H1 (cell line): Measurements from ENCODE around the gene UBAP2. TPM values are rescaled to one million over a fixed set of nuclear protein-coding genes. Genes with fewer than 3 reads are reported as not detected.

Experiments used
- CTCF ChIA-PET: fragments of 300-600 bp; sonication (Branson Sonifier 250); formaldehyde crosslinking; loops from one replicate; lab custom pipeline; 2021; ENCODE audit not compliant: partially characterized antibody; lab: Charles Lee
- POLR2A ChIA-PET: fragments of 300-600 bp; sonication (Branson Sonifier 250); formaldehyde crosslinking; loops from one replicate; lab custom pipeline; 2021; ENCODE audit warnings: inconsistent platforms; ENCODE audit not compliant: partially characterized antibody; lab: Charles Lee
- DNase-seq, 2 experiments: peaks; one replicate each; pipeline versions ENCODE4 v3.0.0 to v3.0.0-alpha.2; 2010 to 2022; ENCODE audit warnings: low spot score in 2 of 2, low read depth in 1 of 2, mixed read lengths in 1 of 2
- FAIRE-seq: peaks from 2 replicates; lab custom pipeline; 2011; peaks lifted over from hg19 to GRCh38; lab: Jason Lieb, UNC
- H2AFZ ChIP-seq: 2 replicates; pipeline ENCODE4 v1.8.1; 2012; ENCODE audit warnings: low read length, inconsistent platforms
- H2AK5ac ChIP-seq: 2 replicates; pipeline ENCODE4 v1.6.1; 2013; ENCODE audit warnings: low read depth, low read length
- H2BK120ac ChIP-seq: replicated peaks from 2 replicates; pipeline ENCODE3; 2013; ENCODE audit warnings: low read depth, low read length, inconsistent platforms
- H2BK12ac ChIP-seq: 2 replicates; pipeline ENCODE4 v1.6.1; 2013; ENCODE audit warnings: low read depth, low read length
- H2BK15ac ChIP-seq: 2 replicates; pipeline ENCODE4 v1.6.1; 2013; ENCODE audit warnings: low read length
- H2BK20ac ChIP-seq: 2 replicates; pipeline ENCODE4 v1.6.1; 2013; ENCODE audit warnings: low read length
- H2BK5ac ChIP-seq: 2 replicates; pipeline ENCODE4 v1.6.1; 2013; ENCODE audit warnings: low read depth, low read length
- H3K14ac ChIP-seq: 2 replicates; pipeline ENCODE4 v1.6.1; 2013; ENCODE audit warnings: inconsistent platforms; ENCODE audit not compliant: insufficient read length
- H3K18ac ChIP-seq: 2 replicates; pipeline ENCODE4 v1.6.1; 2013; ENCODE audit warnings: low read length; ENCODE audit errors: extremely low read depth
- H3K23ac ChIP-seq: 2 replicates; pipeline ENCODE4 v1.6.1; 2013; ENCODE audit warnings: inconsistent platforms; ENCODE audit not compliant: insufficient read length
- H3K23me2 ChIP-seq: 2 replicates; pipeline ENCODE4 v1.6.1; 2013; ENCODE audit warnings: low read depth, low read length
- H3K27ac ChIP-seq: 2 replicates; pipeline ENCODE4 v1.6.1; 2011; ENCODE audit warnings: low read depth, low read length, inconsistent platforms
- H3K27me3 ChIP-seq, 4 experiments: replicated peaks in 1 of 4; 1 replicate in 1 of 4; 2 replicates in 3 of 4; pipeline versions ENCODE4 v1.6.1 to v1.8.1; 2011 to 2013; ENCODE audit warnings: low read length in 3 of 4, mild to moderate bottlenecking in 3 of 4, inconsistent platforms in 2 of 4, mixed read lengths in 2 of 4, moderate library complexity in 1 of 4; ENCODE audit not compliant: control insufficient read depth in 3 of 4, insufficient read depth in 3 of 4; ENCODE audit errors: extremely low read depth in 1 of 4
- H3K36me3 ChIP-seq, 4 experiments: 2 replicates each; pipeline versions ENCODE4 v1.6.1 to v1.8.1; 2011 to 2013; ENCODE audit warnings: mild to moderate bottlenecking in 4 of 4, low read length in 3 of 4, moderate library complexity in 2 of 4, control low read depth in 1 of 4, inconsistent platforms in 1 of 4; ENCODE audit not compliant: insufficient read depth in 4 of 4, control insufficient read depth in 2 of 4
- H3K4ac ChIP-seq: replicated peaks from 2 replicates; pipeline ENCODE3; 2013; ENCODE audit warnings: low read length, low read depth, mixed read lengths, inconsistent platforms; ENCODE audit not compliant: insufficient read length
- H3K4me1 ChIP-seq, 4 experiments: replicated peaks in 1 of 4; 1 replicate in 1 of 4; 2 replicates in 3 of 4; pipeline versions ENCODE4 v1.6.1 to v1.8.1; 2011 to 2013; ENCODE audit warnings: low read length in 3 of 4, inconsistent platforms in 2 of 4, mixed read lengths in 1 of 4; ENCODE audit not compliant: insufficient read depth in 4 of 4, control insufficient read depth in 3 of 4
- H3K4me2 ChIP-seq, 2 experiments: 2 replicates each; pipeline versions ENCODE4 v1.6.1 to v1.8.1; 2011 to 2013; ENCODE audit warnings: low read depth in 2 of 2, low read length in 2 of 2, control low read depth in 1 of 2, inconsistent platforms in 1 of 2, mild to moderate bottlenecking in 1 of 2; ENCODE audit not compliant: insufficient read depth in 1 of 2
- H3K4me3 ChIP-seq, 4 experiments: fragments of 200-600, 300-600 bp in 1 of 4; sonication (generic), shearing (Covaris generic), sonication (Bioruptor Twin) in 1 of 4; 2 replicates each; pipeline versions ENCODE4 v1.5.1 to v1.8.1; 2011 to 2016; ENCODE audit warnings: low read length in 4 of 4, low read depth in 3 of 4, control low read depth in 2 of 4, inconsistent platforms in 2 of 4, mild to moderate bottlenecking in 2 of 4, mixed read lengths in 1 of 4, moderate library complexity in 1 of 4; ENCODE audit not compliant: insufficient read depth in 2 of 4; ENCODE audit errors: extremely low read depth in 1 of 4
- H3K56ac ChIP-seq: replicated peaks from 2 replicates; pipeline ENCODE3; 2013; ENCODE audit warnings: low read depth, mild to moderate bottlenecking, mixed read lengths, low read length, inconsistent platforms; ENCODE audit not compliant: insufficient read length
- H3K79me1 ChIP-seq: 2 replicates; pipeline ENCODE4 v1.6.1; 2013; ENCODE audit warnings: low read depth, low read length, control low read depth
- H3K79me2 ChIP-seq, 2 experiments: 2 replicates each; pipeline versions ENCODE4 v1.6.1 to v1.8.1; 2012 to 2013; ENCODE audit warnings: low read length in 2 of 2, mild to moderate bottlenecking in 2 of 2, inconsistent platforms in 1 of 2; ENCODE audit not compliant: insufficient read depth in 2 of 2, control insufficient read depth in 1 of 2
- H3K9ac ChIP-seq, 4 experiments: replicated peaks in 1 of 4; 1 replicate in 1 of 4; 2 replicates in 3 of 4; pipeline versions ENCODE4 v1.6.1 to v1.8.1; 2011 to 2013; ENCODE audit warnings: low read depth in 3 of 4, low read length in 3 of 4, control low read depth in 2 of 4, mild to moderate bottlenecking in 2 of 4, moderate library complexity in 2 of 4, inconsistent platforms in 1 of 4; ENCODE audit errors: extremely low read depth in 1 of 4
- H3K9me3 ChIP-seq, 2 experiments: 2 replicates each; pipeline versions ENCODE4 v1.6.1 to v1.8.1; 2012 to 2013; ENCODE audit warnings: mild to moderate bottlenecking in 2 of 2, moderate library complexity in 2 of 2, control low read depth in 1 of 2, inconsistent platforms in 1 of 2, low read depth in 1 of 2, low read length in 1 of 2, mixed read lengths in 1 of 2; ENCODE audit not compliant: insufficient read depth in 2 of 2
- H4K20me1 ChIP-seq, 2 experiments: replicated peaks in 1 of 2; 2 replicates each; pipeline versions ENCODE3 to v1.8.1; 2011 to 2013; ENCODE audit warnings: inconsistent platforms in 2 of 2, low read length in 2 of 2, mild to moderate bottlenecking in 1 of 2; ENCODE audit not compliant: insufficient read depth in 2 of 2, control insufficient read depth in 1 of 2
- H4K5ac ChIP-seq: 2 replicates; pipeline ENCODE4 v1.6.1; 2013; ENCODE audit warnings: low read length, low read depth, mixed read lengths, inconsistent platforms; ENCODE audit not compliant: insufficient read length
- H4K8ac ChIP-seq: 2 replicates; pipeline ENCODE4 v1.8.0; 2013; ENCODE audit warnings: mild to moderate bottlenecking, moderate library complexity, low read length, inconsistent platforms; ENCODE audit not compliant: insufficient read depth; ENCODE audit errors: extremely low read depth
- H4K91ac ChIP-seq: replicated peaks from 2 replicates; pipeline ENCODE3; 2013; ENCODE audit warnings: low read length, mixed read lengths, inconsistent platforms; ENCODE audit not compliant: insufficient read length
- ASH2L ChIP-seq: fragments of 200-600, 300-600 bp; sonication (generic); IDR thresholded peaks from one replicate; pipeline ENCODE4 v1.7.1; 2017; ENCODE audit warnings: low read length
- MAX ChIP-seq: IDR thresholded peaks from 2 replicates; pipeline ENCODE4 v1.6.1; 2012; ENCODE audit warnings: inconsistent platforms
- NANOG ChIP-seq: IDR thresholded peaks from 2 replicates; pipeline ENCODE4 v1.6.1; 2011; ENCODE audit warnings: low read length, low read depth, mild to moderate bottlenecking, inconsistent platforms; ENCODE audit not compliant: insufficient read depth, poor library complexity, severe bottlenecking
- RBBP5 ChIP-seq: IDR thresholded peaks from 2 replicates; pipeline ENCODE4 v1.7.1; 2012; ENCODE audit warnings: low read depth, mild to moderate bottlenecking, inconsistent platforms, low read length, moderate library complexity, borderline replicate concordance
- SAP30 ChIP-seq: fragments of 300-600 bp; sonication (generic); IDR thresholded peaks from 2 replicates; pipeline ENCODE4 v1.7.1; 2012; ENCODE audit warnings: low read length, moderate library complexity, mild to moderate bottlenecking, inconsistent platforms; ENCODE audit not compliant: insufficient read depth, insufficient replicate concordance
- WGBS, 2 experiments: shearing (Covaris generic) in 1 of 2; methylation state at CpG; one replicate each; pipeline versions ENCODE4 v1.1.6 to v1.1.7; 2013 to 2015; ENCODE audit warnings: low lambda C conversion rate in 2 of 2, mixed read lengths in 2 of 2, inconsistent platforms in 1 of 2, low coverage in 1 of 2, missing lambda C conversion rate in 1 of 2; ENCODE audit not compliant: insufficient replicate concordance in 2 of 2, insufficient coverage in 1 of 2, insufficient read length in 1 of 2; ENCODE audit errors: extremely low coverage in 1 of 2, missing lambda C conversion rate in 1 of 2; 5-methylcytosine and 5-hydroxymethylcytosine counted together
- polyA plus RNA-seq, 7 experiments: library from polyadenylated mRNA; depleted of rRNA in 3 of 7; stranded (reverse) in 5 of 7; unstranded in 2 of 7; fragments of >200 nt in 5 of 7; fragments of 200-250 nt in 2 of 7; gene quantifications; 1 replicate in 5 of 7; 2 replicates in 1 of 7; 4 replicates in 1 of 7; pipeline versions ENCODE4 v1.2.1 to v1.2.3, GENCODE V29; 2011 to 2013; ENCODE audit warnings: missing spikeins in 2 of 7, mixed read lengths in 2 of 7
- total RNA-seq: library from RNA; stranded (reverse); fragmentation: NEBNext Ultra II Directional; extraction: Animal tissue kit (Norgen Biotek cat#: 25700); gene quantifications from 2 replicates; pipeline ENCODE4 v1.2.1, GENCODE V29; 2021

UBAP2 gene
- total and polyA plus RNA-seq, 2 of the 8 experiments (the other 6 are each of a cell fraction or from before 2014, with no cell fraction given), result 75.0 to 81.4 TPM

- Histone ChIP-seq H3K4me1 (peaks cover 0 to 15% (median 6%) of the 10 kb centered on the region in 4 experiments; a peak in 4 of 7 replicates), H4K91ac (no peak overlapping the region), H4K5ac (peak overlapping the region; percentile 18), H3K79me2 (peaks cover 27 to 34% of the 10 kb centered on the region in 2 experiments), H3K18ac (peak overlapping the region; percentile 63; the same call in 1 of the 2 replicates), H3K79me1 (no peaks in the 10 kb centered on the region), H2BK120ac (no peak overlapping the region), H2AK5ac (no peak overlapping the region), H3K9me3 (no peaks in the 10 kb centered on the region), H3K23me2 (no peaks in the 10 kb centered on the region), H2BK12ac (no peak overlapping the region), H3K4me2 (peak overlapping the region; percentile 89 to 97), H3K4me3 (peak overlapping the region; percentile 75 to 97 (median 91); a peak in 7 of 8 replicates), H3K14ac (no peak overlapping the region), H2BK20ac (no peak overlapping the region), H4K8ac (no peak overlapping the region), H4K20me1 (peaks cover 0 to 5% of the 10 kb centered on the region in 2 experiments), H3K23ac (no peak overlapping the region), H3K56ac (no peak overlapping the region), H3K9ac (peak overlapping the region in 3 of 4 experiments; percentile 34 to 99 (median 99); a peak in 5 of 7 replicates), H2AFZ (peak overlapping the region; percentile 46; the same call in 1 of the 2 replicates), H3K36me3 (no peaks in the 10 kb centered on the region), H3K4ac (no peak overlapping the region), H3K27me3 (no peaks in the 10 kb centered on the region), H2BK15ac (no peak overlapping the region), H2BK5ac (peak overlapping the region; percentile 99), H3K27ac (peak overlapping the region; percentile 100)
- POLR2A ChIA-PET, result interaction anchor here (0.5 to 3.5 kb wide), 23 partner anchors 9 to 328 kb away, joined by 3 to 27 read pairs (median 8); partner anchors contain the start of gene UBAP1
- DNase-seq, result peak in 1 of 2 experiments; percentile 51
- CTCF ChIA-PET, result interaction anchor here (0.6 to 2.7 kb wide), 4 partner anchors 21 to 232 kb away, joined by 3 to 9 read pairs (median 4); no protein-coding TSS in a partner anchor
- TF ChIP-seq SAP30, result no peak
- TF ChIP-seq ASH2L, result no peak
- 0 out of 2 replicates have a peak, but pooled peaks have one; percentile 20 for TF ChIP-seq MAX
- peak; percentile 38; the same call in 1 of the 2 replicates for TF ChIP-seq RBBP5
- no peak for TF ChIP-seq NANOG
- no peak for FAIRE-seq
- 52% methylated on average over 18 of the region's 18 CpGs; no CpG with 5 or more reads in 1 of the 2 experiments for WGBS, 2 experiments
Observed at GRCh38 chr9:34049630-34050384, 1.1 kb upstream of the UBAP2 start.
